ENCODE results near the gene NPIPB13. TPM values are rescaled to one million over a fixed set of nuclear protein-coding genes. Genes with fewer than 3 reads are reported as not detected.
"Not testable (repeated sequence)": the region's sequence is repeated elsewhere in the genome, so short reads cannot be mapped to it uniquely, and the experiment has no call there.

NPIPB13 gene
- 1 to 10 TPM in 2 of 4 donors, under 1 TPM in 1, not detected in 1; 0.94 to 4.2 (median 2.4) TPM for total RNA-seq

GRCh38 chr16:30248379-30248778 is at the start of gene NPIPB13:
TSS of gene NPIPB13 (minus strand) at chr16:30248479. CDS start at chr16:30245573, 2,906 bp downstream.
- H3K36me3 ChIP-seq; DNase-seq; intact Hi-C loops (cut with DNase I); H3K27me3 ChIP-seq; H3K4me3 ChIP-seq; H3K9me3 ChIP-seq; H3K27ac ChIP-seq; H3K4me1 ChIP-seq: not testable (repeated sequence)
- no CpG with 5 or more reads among the region's 4 CpGs for WGBS, 2 donors

GRCh38 chr16:30282357-30282756 is 34.1 kb upstream of the NPIPB13 start:
- DNase-seq; H3K36me3 ChIP-seq; H3K4me3 ChIP-seq; H3K27me3 ChIP-seq; H3K9me3 ChIP-seq; intact Hi-C loops (cut with DNase I); H3K27ac ChIP-seq; H3K4me1 ChIP-seq: not testable (repeated sequence)
- 95 to 97% methylated on average over 6 to 8 of the region's 10 CpGs for WGBS, 2 donors

- H3K9me3 ChIP-seq; intact Hi-C loops (cut with DNase I); DNase-seq; H3K4me1 ChIP-seq; H3K27me3 ChIP-seq; H3K4me3 ChIP-seq; H3K27ac ChIP-seq: not testable (repeated sequence)
- no CpG with 5 or more reads among the region's 3 CpGs for WGBS, 2 donors
- peaks cover 0 to 15% (median 3%) of the 10 kb centered on the region in 3 donors for H3K36me3 ChIP-seq
These were observed 30.2 kb upstream of the NPIPB13 start for GRCh38 chr16:30278523-30278922.

GRCh38 chr16:30217082-30217481 is 31.2 kb downstream of the NPIPB13 start:
- H3K4me1 ChIP-seq; H3K36me3 ChIP-seq; intact Hi-C loops (cut with DNase I); H3K4me3 ChIP-seq; DNase-seq; H3K27ac ChIP-seq; H3K27me3 ChIP-seq; H3K9me3 ChIP-seq: not testable (repeated sequence)
- WGBS, 2 donors: 76% methylated on average over 3 of the region's 5 CpGs; no CpG with 5 or more reads in 1 of the 2 donors

- H3K4me1 ChIP-seq; H3K9me3 ChIP-seq; intact Hi-C loops (cut with DNase I); H3K27me3 ChIP-seq; H3K27ac ChIP-seq; DNase-seq; H3K36me3 ChIP-seq; H3K4me3 ChIP-seq: not testable (repeated sequence)
- no CpG with 5 or more reads among the region's 4 CpGs for WGBS, 2 donors
These were observed 36.9 kb downstream of the NPIPB13 start for GRCh38 chr16:30211414-30211813.

- intact Hi-C loops (cut with DNase I); H3K27ac ChIP-seq; DNase-seq; H3K9me3 ChIP-seq; H3K4me1 ChIP-seq; H3K36me3 ChIP-seq; H3K27me3 ChIP-seq; H3K4me3 ChIP-seq: not testable (repeated sequence)
- no CpG with 5 or more reads among the region's 6 CpGs for WGBS, 2 donors
These were observed 39.2 kb downstream of the NPIPB13 start for GRCh38 chr16:30209032-30209431.

- H3K36me3 ChIP-seq; H3K4me1 ChIP-seq; DNase-seq; intact Hi-C loops (cut with DNase I); H3K4me3 ChIP-seq; H3K9me3 ChIP-seq; H3K27ac ChIP-seq; H3K27me3 ChIP-seq: not testable (repeated sequence)
- WGBS, 2 donors: no CpG with 5 or more reads among the region's 9 CpGs
These were observed 41.1 kb downstream of the NPIPB13 start for GRCh38 chr16:30207063-30207704.

GRCh38 chr16:30206252-30206651 is 42.0 kb downstream of the NPIPB13 start:
- H3K4me3 ChIP-seq: peak overlapping the region; percentile 32 to 66 (median 47)
- H3K27ac ChIP-seq; H3K27me3 ChIP-seq; H3K9me3 ChIP-seq; intact Hi-C loops (cut with DNase I); H3K36me3 ChIP-seq; DNase-seq; H3K4me1 ChIP-seq: not testable (repeated sequence)
- no CpG with 5 or more reads among the region's 33 CpGs for WGBS, 2 donors

- WGBS, 2 donors: 0% methylated on average over 3 to 19 of the region's 52 CpGs
- H3K36me3 ChIP-seq; H3K27me3 ChIP-seq; H3K9me3 ChIP-seq; H3K4me1 ChIP-seq; DNase-seq; intact Hi-C loops (cut with DNase I): not testable (repeated sequence)
- H3K4me3 ChIP-seq: peak overlapping the region; percentile 32 to 66 (median 47)
- peak overlapping the region in 1 of 4 donors; percentile 34 for H3K27ac ChIP-seq
These were observed 42.6 kb downstream of the NPIPB13 start for GRCh38 chr16:30205541-30206236.

GRCh38 chr16:30199608-30200343 is 48.5 kb downstream of the NPIPB13 start:
- H3K4me1 ChIP-seq; H3K9me3 ChIP-seq; H3K27ac ChIP-seq; DNase-seq; H3K27me3 ChIP-seq; intact Hi-C loops (cut with DNase I); H3K4me3 ChIP-seq; H3K36me3 ChIP-seq: not testable (repeated sequence)
- WGBS, 2 donors: no CpG with 5 or more reads among the region's 15 CpGs

GRCh38 chr16:30199049-30199448 is 49.2 kb downstream of the NPIPB13 start, which contains the start of gene SULT1A3:
TSS of gene SULT1A3 (plus strand) at chr16:30199255. CDS start at chr16:30200729, 1,474 bp downstream.
- H3K9me3 ChIP-seq; H3K36me3 ChIP-seq; H3K27ac ChIP-seq; H3K4me3 ChIP-seq; DNase-seq; H3K4me1 ChIP-seq; H3K27me3 ChIP-seq; intact Hi-C loops (cut with DNase I): not testable (repeated sequence)
- no CpG with 5 or more reads among the region's 3 CpGs for WGBS, 2 donors

Data from esophagus squamous epithelium (tissue), 5 donors.